ENCODE measurements around the gene GIMD1.
"Not testable (repeated sequence)": the region's sequence is repeated elsewhere in the genome, so short reads cannot be mapped to it uniquely, and the experiment has no call there.

GIMD1 gene

GRCh38 chr4:106329041-106329618 is 39.4 kb downstream of the GIMD1 start:
- Histone ChIP-seq H2BK5ac (ENCODE audit: low read depth, low read length, poor library complexity) (no peak overlapping the region), H3K27ac (ENCODE audit: low read depth, low read length) (no peak overlapping the region), H4K12ac (ENCODE audit: low read depth, low read length) (no peak overlapping the region), H3K4ac (ENCODE audit: low read depth, low read length) (no peak overlapping the region), H3K36me3 (ENCODE audit: control insufficient read depth in 1 of 2, insufficient read depth in 2 of 2, low read length in 2 of 2) (peaks cover 0 to 6% of the 10 kb centered on the region in 2 experiments), H3K4me2 (ENCODE audit: low read length) (no peak overlapping the region), H2BK120ac (ENCODE audit: insufficient read depth, low read length, poor library complexity) (no peak overlapping the region), H4K91ac (ENCODE audit: low read depth, low read length) (no peak overlapping the region), H4K8ac (ENCODE audit: low read depth, low read length) (no peak overlapping the region), H3K9ac (ENCODE audit: low read length) (no peak overlapping the region), H3K79me1 (ENCODE audit: low read length) (no peaks in the 10 kb centered on the region), H2AK5ac (ENCODE audit: low read length) (no peak overlapping the region), H3K23ac (ENCODE audit: low read length) (no peak overlapping the region), H2BK12ac (ENCODE audit: low read length) (no peak overlapping the region), H3K14ac (ENCODE audit: low read length) (no peak overlapping the region), H2AFZ (ENCODE audit: insufficient read depth, low read length, poor library complexity) (no peak overlapping the region), H3K4me1 (ENCODE audit: control insufficient read depth in 1 of 2, insufficient read depth in 2 of 2, low read length in 2 of 2) (no peaks in the 10 kb centered on the region), H3K9me3 (ENCODE audit: insufficient read depth, low read depth, low read length) (no peaks in the 10 kb centered on the region), H3K4me3 (ENCODE audit: low read depth, low read length) (no peak overlapping the region), H3K27me3 (ENCODE audit: insufficient read depth, low read length) (no peaks in the 10 kb centered on the region), H3K79me2 (ENCODE audit: control insufficient read depth, insufficient read depth, low read length, poor library complexity) (no peaks in the 10 kb centered on the region), H3K18ac (ENCODE audit: low read length) (no peak overlapping the region)
- no CpG with 5 or more reads among the region's 1 CpG for WGBS (ENCODE audit: extremely low coverage, insufficient coverage, insufficient read length)
- DNase-seq = peak; percentile 1 to 58

DNA sequence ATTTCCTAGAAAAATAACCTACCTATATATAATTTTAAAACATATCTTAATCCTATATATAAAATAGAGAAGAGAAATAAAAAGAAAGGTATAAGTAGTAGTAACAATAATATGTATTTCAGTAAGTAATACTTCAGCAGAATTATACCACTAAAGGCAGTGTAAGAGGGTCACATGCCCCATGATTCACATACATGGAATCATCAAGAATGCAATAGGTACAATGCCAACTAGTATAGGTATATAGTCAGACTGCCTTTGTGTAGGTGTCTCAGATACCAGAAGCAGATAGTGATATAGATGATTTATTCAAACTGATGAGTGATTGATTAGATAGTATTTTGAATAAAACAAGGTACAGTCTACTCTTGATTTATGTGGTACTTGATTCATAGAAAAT is 42.8 kb downstream of the GIMD1 start:
- Histone ChIP-seq H4K8ac (ENCODE audit: low read depth, low read length) (no peak overlapping the region), H3K36me3 (ENCODE audit: control insufficient read depth in 1 of 2, insufficient read depth in 2 of 2, low read length in 2 of 2) (peaks cover 3 to 9% of the 10 kb centered on the region in 2 experiments), H3K4me3 (ENCODE audit: low read depth, low read length) (no peak overlapping the region), H3K14ac (ENCODE audit: low read length) (no peak overlapping the region), H2BK5ac (ENCODE audit: low read depth, low read length, poor library complexity) (no peak overlapping the region), H3K23ac (ENCODE audit: low read length) (no peak overlapping the region), H3K27ac (ENCODE audit: low read depth, low read length) (no peak overlapping the region), H3K4ac (ENCODE audit: low read depth, low read length) (no peak overlapping the region), H2BK120ac (ENCODE audit: insufficient read depth, low read length, poor library complexity) (no peak overlapping the region), H2AK5ac (ENCODE audit: low read length) (no peak overlapping the region), H4K12ac (ENCODE audit: low read depth, low read length) (no peak overlapping the region), H3K9me3 (ENCODE audit: insufficient read depth, low read depth, low read length) (peaks cover 3% of the 10 kb centered on the region), H3K27me3 (ENCODE audit: insufficient read depth, low read length) (no peaks in the 10 kb centered on the region), H3K18ac (ENCODE audit: low read length) (no peak overlapping the region), H2AFZ (ENCODE audit: insufficient read depth, low read length, poor library complexity) (no peak overlapping the region), H2BK12ac (ENCODE audit: low read length) (no peak overlapping the region), H3K4me2 (ENCODE audit: low read length) (no peak overlapping the region), H3K9ac (ENCODE audit: low read length) (no peak overlapping the region), H4K91ac (ENCODE audit: low read depth, low read length) (no peak overlapping the region), H3K4me1 (ENCODE audit: control insufficient read depth in 1 of 2, insufficient read depth in 2 of 2, low read length in 2 of 2) (no peaks in the 10 kb centered on the region), H3K79me1 (ENCODE audit: low read length) (no peaks in the 10 kb centered on the region), H3K79me2 (ENCODE audit: control insufficient read depth, insufficient read depth, low read length, poor library complexity) (no peaks in the 10 kb centered on the region)
- no peak for DNase-seq

DNA sequence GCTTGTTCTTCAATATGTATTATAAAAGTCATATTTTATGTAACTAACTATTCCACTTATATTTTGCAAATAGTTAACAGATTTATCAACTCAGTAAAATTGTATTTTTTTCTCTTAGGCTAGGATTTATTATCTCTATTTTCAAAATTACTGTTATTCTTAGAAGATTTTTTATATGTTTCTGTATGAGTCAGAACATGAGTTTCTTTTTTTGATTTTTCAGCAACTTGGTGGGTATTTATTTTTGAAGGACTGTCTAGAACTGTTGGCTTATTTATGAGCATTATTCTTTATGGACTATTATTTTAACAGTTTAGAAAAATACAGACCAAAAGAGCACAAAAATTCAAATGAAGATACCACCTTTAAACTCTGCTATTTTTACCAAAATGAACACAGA is 45.5 kb downstream of the GIMD1 start:
- Histone ChIP-seq H3K18ac (ENCODE audit: low read length) (no peak overlapping the region), H3K79me2 (ENCODE audit: control insufficient read depth, insufficient read depth, low read length, poor library complexity) (no peaks in the 10 kb centered on the region), H3K36me3 (ENCODE audit: control insufficient read depth in 1 of 2, insufficient read depth in 2 of 2, low read length in 2 of 2) (peaks cover 6% of the 10 kb centered on the region in 2 experiments), H3K4me1 (ENCODE audit: control insufficient read depth in 1 of 2, insufficient read depth in 2 of 2, low read length in 2 of 2) (no peaks in the 10 kb centered on the region), H2BK12ac (ENCODE audit: low read length) (no peak overlapping the region), H2AFZ (ENCODE audit: insufficient read depth, low read length, poor library complexity) (no peak overlapping the region), H3K27me3 (ENCODE audit: insufficient read depth, low read length) (no peaks in the 10 kb centered on the region), H2BK120ac (ENCODE audit: insufficient read depth, low read length, poor library complexity) (no peak overlapping the region), H2BK5ac (ENCODE audit: low read depth, low read length, poor library complexity) (no peak overlapping the region), H3K9ac (ENCODE audit: low read length) (no peak overlapping the region), H3K79me1 (ENCODE audit: low read length) (no peaks in the 10 kb centered on the region), H3K4ac (ENCODE audit: low read depth, low read length) (no peak overlapping the region), H4K12ac (ENCODE audit: low read depth, low read length) (no peak overlapping the region), H4K91ac (ENCODE audit: low read depth, low read length) (no peak overlapping the region), H3K4me2 (ENCODE audit: low read length) (no peak overlapping the region), H4K8ac (ENCODE audit: low read depth, low read length) (no peak overlapping the region), H3K27ac (ENCODE audit: low read depth, low read length) (no peak overlapping the region), H3K14ac (ENCODE audit: low read length) (no peak overlapping the region), H3K9me3 (ENCODE audit: insufficient read depth, low read depth, low read length) (peaks cover 5% of the 10 kb centered on the region), H2AK5ac (ENCODE audit: low read length) (no peak overlapping the region), H3K23ac (ENCODE audit: low read length) (no peak overlapping the region), H3K4me3 (ENCODE audit: low read depth, low read length) (no peak overlapping the region)
- DNase-seq = no peak

DNA sequence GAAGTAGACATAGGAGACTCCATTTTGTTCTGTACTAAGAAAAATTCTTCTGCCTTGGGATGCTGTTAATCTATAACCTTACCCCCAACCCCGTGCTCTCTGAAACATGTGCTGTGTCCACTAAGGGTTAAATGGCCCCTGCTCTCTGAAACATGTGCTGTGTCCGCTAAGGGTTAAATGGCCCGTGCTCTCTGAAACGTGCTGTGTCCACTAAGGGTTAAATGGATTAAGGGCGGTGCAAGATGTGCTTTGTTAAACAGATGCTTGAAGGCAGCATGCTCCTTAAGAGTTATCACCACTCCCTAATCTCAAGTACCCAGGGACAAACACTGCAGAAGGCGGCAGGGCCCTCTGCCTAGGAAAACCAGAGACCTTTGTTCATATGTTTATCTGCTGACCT is 46.8 kb downstream of the GIMD1 start:
- H3K4me1 ChIP-seq (ENCODE audit: control insufficient read depth in 1 of 2, insufficient read depth in 2 of 2, low read length in 2 of 2); H3K36me3 ChIP-seq (ENCODE audit: control insufficient read depth in 1 of 2, insufficient read depth in 2 of 2, low read length in 2 of 2); H4K8ac ChIP-seq (ENCODE audit: low read depth, low read length); H2AFZ ChIP-seq (ENCODE audit: insufficient read depth, low read length, poor library complexity); H3K27ac ChIP-seq (ENCODE audit: low read depth, low read length); H4K12ac ChIP-seq (ENCODE audit: low read depth, low read length); H3K9ac ChIP-seq (ENCODE audit: low read length); H2BK12ac ChIP-seq (ENCODE audit: low read length); H3K27me3 ChIP-seq (ENCODE audit: insufficient read depth, low read length); H3K4me2 ChIP-seq (ENCODE audit: low read length); H3K18ac ChIP-seq (ENCODE audit: low read length); H3K14ac ChIP-seq (ENCODE audit: low read length); H2AK5ac ChIP-seq (ENCODE audit: low read length); H3K4me3 ChIP-seq (ENCODE audit: low read depth, low read length); H3K79me2 ChIP-seq (ENCODE audit: control insufficient read depth, insufficient read depth, low read length, poor library complexity); H3K9me3 ChIP-seq (ENCODE audit: insufficient read depth, low read depth, low read length); H3K4ac ChIP-seq (ENCODE audit: low read depth, low read length); H4K91ac ChIP-seq (ENCODE audit: low read depth, low read length); H2BK5ac ChIP-seq (ENCODE audit: low read depth, low read length, poor library complexity); H3K23ac ChIP-seq (ENCODE audit: low read length); DNase-seq; H2BK120ac ChIP-seq (ENCODE audit: insufficient read depth, low read length, poor library complexity); H3K79me1 ChIP-seq (ENCODE audit: low read length): not testable (repeated sequence)
- no CpG with 5 or more reads among the region's 6 CpGs for WGBS (ENCODE audit: extremely low coverage, insufficient coverage, insufficient read length)
